HepG2 (cell line): ENCODE data around the gene TNFRSF25. TPM values are rescaled to one million over a fixed set of nuclear protein-coding genes. Genes with fewer than 3 reads are reported as not detected.

ENCODE experiments used
- ATAC-seq: fragments of 200-7000 bp; cut with Tn5 transposase; 3 replicates; pipeline ENCODE4 v1.9.1; 2020; ENCODE audit warnings: mild to moderate bottlenecking, moderate library complexity
- BruUV-seq: library from RNA; stranded (reverse); fragments of 400-500 nt; replicated peaks from 2 replicates; lab custom pipeline; 2021; lab: Mats Ljungman, UMichigan
- CTCF ChIA-PET: fragments of 300-600 bp; formaldehyde crosslinking; extraction: SDS; loops from one replicate; lab custom pipeline; 2021; ENCODE audit warnings: low total read pairs, inconsistent platforms, low intra/inter-chr PET ratio; lab: Yijun Ruan, JAX
- POLR2A ChIA-PET: fragments of 350-600 bp; sonication (Branson Sonifier 250); formaldehyde crosslinking; loops from one replicate; lab custom pipeline; 2020; ENCODE audit warnings: antibody characterized with exemption, inconsistent platforms; lab: Yijun Ruan, JAX
- DNase-seq: peaks from one replicate; pipeline ENCODE4 v3.0.0-alpha.2; 2015; ENCODE audit warnings: low spot score
- FAIRE-seq: peaks from 3 replicates; lab custom pipeline; 2011; peaks lifted over from hg19 to GRCh38; lab: Jason Lieb, UNC
- H2AFZ ChIP-seq: one replicate; pipeline ENCODE4 v1.6.1; 2011; ENCODE audit warnings: low read length, inconsistent platforms
- H3K27ac ChIP-seq: fragments of 300-600 bp; 3 replicates; pipeline ENCODE4 v1.8.0; 2011; ENCODE audit warnings: mixed run types, mild to moderate bottlenecking, mixed read lengths, low read length, inconsistent platforms; ENCODE audit not compliant: insufficient read depth; ENCODE audit errors: extremely low read length
- H3K27me3 ChIP-seq, 2 experiments: fragments of 200-600 bp in 1 of 2; 2 replicates in 1 of 2; 3 replicates in 1 of 2; pipeline versions ENCODE4 v1.6.0 to v1.8.0; 2011; ENCODE audit warnings: low read length in 2 of 2, mild to moderate bottlenecking in 2 of 2, moderate library complexity in 2 of 2, inconsistent platforms in 1 of 2; ENCODE audit not compliant: insufficient read depth in 2 of 2, control insufficient read depth in 1 of 2
- H3K36me3 ChIP-seq, 2 experiments: fragments of 200-600 bp in 1 of 2; replicated peaks in 1 of 2; 2 replicates in 1 of 2; 3 replicates in 1 of 2; pipeline versions ENCODE4 v1.5.1 to v1.8.0; 2011; ENCODE audit warnings: low read length in 2 of 2, inconsistent platforms in 1 of 2; ENCODE audit not compliant: insufficient read depth in 2 of 2, control insufficient read depth in 1 of 2
- H3K4me1 ChIP-seq: 2 replicates; pipeline ENCODE4 v1.5.1; 2012; ENCODE audit warnings: low read length, inconsistent platforms; ENCODE audit not compliant: insufficient read depth
- H3K4me2 ChIP-seq: 2 replicates; pipeline ENCODE4 v1.6.0; 2011; ENCODE audit warnings: low read depth, low read length, inconsistent platforms
- H3K4me3 ChIP-seq, 3 experiments: fragments of 200-600 bp in 1 of 3; sonication (generic), shearing (Covaris generic) in 1 of 3; replicated peaks in 1 of 3; 2 replicates each; pipeline ENCODE4 v1.5.1; 2011 to 2016; ENCODE audit warnings: low read length in 3 of 3, inconsistent platforms in 2 of 3, low read depth in 2 of 3, mild to moderate bottlenecking in 2 of 3, control low read depth in 1 of 3, mixed read lengths in 1 of 3; ENCODE audit not compliant: insufficient read depth in 1 of 3
- H3K79me2 ChIP-seq: one replicate; pipeline ENCODE4 v1.6.1; 2011; ENCODE audit warnings: low read length, inconsistent platforms; ENCODE audit not compliant: insufficient read depth
- H3K9ac ChIP-seq: 2 replicates; pipeline ENCODE4 v1.6.0; 2011; ENCODE audit warnings: mild to moderate bottlenecking, low read depth, low read length, inconsistent platforms; ENCODE audit not compliant: insufficient read depth
- H3K9me3 ChIP-seq: 2 replicates; pipeline ENCODE4 v1.5.1; 2012; ENCODE audit warnings: mild to moderate bottlenecking, low read length
- H4K20me1 ChIP-seq: 2 replicates; pipeline ENCODE4 v1.6.0; 2011; ENCODE audit warnings: inconsistent platforms, mild to moderate bottlenecking, low read length, moderate library complexity; ENCODE audit not compliant: insufficient read depth
- CBX1 ChIP-seq: IDR thresholded peaks from one replicate; pipeline ENCODE4 v1.6.1; 2016; ENCODE audit warnings: antibody characterized with exemption, low read depth
- DMTF1 ChIP-seq: sonication (generic); formaldehyde crosslinking; IDR thresholded peaks from 2 replicates; pipeline ENCODE4 v1.4.0; 2020; ENCODE audit warnings: mild to moderate bottlenecking, missing genetic modification reagents
- EEA1 ChIP-seq: sonication (generic); formaldehyde crosslinking; IDR thresholded peaks from 2 replicates; pipeline ENCODE4 v1.5.1; 2020; ENCODE audit warnings: mild to moderate bottlenecking, missing genetic modification reagents, borderline replicate concordance
- ISL2 ChIP-seq: sonication (generic); formaldehyde crosslinking; IDR thresholded peaks from 2 replicates; pipeline ENCODE4 v1.5.0; 2020; ENCODE audit warnings: missing genetic modification reagents
- NFE2L1 ChIP-seq: sonication (generic); formaldehyde crosslinking; IDR thresholded peaks from 2 replicates; pipeline ENCODE4 v1.4.0; 2020; ENCODE audit warnings: missing genetic modification reagents, mild to moderate bottlenecking, borderline replicate concordance
- NFIB ChIP-seq: sonication (generic); formaldehyde crosslinking; IDR thresholded peaks from 2 replicates; pipeline ENCODE4 v1.9.0; 2021; ENCODE audit warnings: missing genetic modification reagents, mild to moderate bottlenecking, borderline replicate concordance
- PLSCR1 ChIP-seq: sonication (generic); formaldehyde crosslinking; IDR thresholded peaks from 2 replicates; pipeline ENCODE4 v1.5.0; 2020; ENCODE audit warnings: missing genetic modification reagents, mild to moderate bottlenecking, borderline replicate concordance
- RBAK ChIP-seq: sonication (generic); formaldehyde crosslinking; IDR thresholded peaks from 2 replicates; pipeline ENCODE4 v1.5.1; 2020; ENCODE audit warnings: mild to moderate bottlenecking, missing genetic modification reagents
- TERF1 ChIP-seq: sonication (generic); formaldehyde crosslinking; IDR thresholded peaks from 2 replicates; pipeline ENCODE4 v1.8.0; 2022; ENCODE audit warnings: mild to moderate bottlenecking, missing genetic modification reagents, moderate library complexity
- ZNF263 ChIP-seq: sonication (generic); formaldehyde crosslinking; IDR thresholded peaks from 2 replicates; pipeline ENCODE4 v1.4.0; 2020; ENCODE audit warnings: missing genetic modification reagents
- ZNF280D ChIP-seq: sonication (generic); formaldehyde crosslinking; IDR thresholded peaks from 2 replicates; pipeline ENCODE4 v1.5.1; 2020; ENCODE audit warnings: mild to moderate bottlenecking, missing genetic modification reagents
- ZNF292 ChIP-seq: sonication (generic); formaldehyde crosslinking; IDR thresholded peaks from 2 replicates; pipeline ENCODE4 v1.8.1; 2022; ENCODE audit warnings: mild to moderate bottlenecking, low read depth, missing genetic modification reagents, borderline replicate concordance
- WGBS: methylation state at CpG from one replicate; pipeline ENCODE4 v1.1.6; 2017; ENCODE audit warnings: low lambda C conversion rate; 5-methylcytosine and 5-hydroxymethylcytosine counted together
- in situ Hi-C: cut with HindIII; loops from 2 replicates; pipeline ENCODE4 v1.10.0; 2017; ENCODE audit warnings: low pct_unique_long_range_greater_than_20kb; ENCODE audit not compliant: extremely low pct_ligation_motif_present
- intact Hi-C: fragments of 100-400 bp; cut with micrococcal nuclease; formaldehyde crosslinking; loops from one replicate; pipeline ENCODE4 v1.10.0; 2022; ENCODE audit not compliant: unreplicated experiment
- polyA plus RNA-seq, 8 experiments: library from polyadenylated mRNA; depleted of rRNA in 3 of 8; stranded (reverse) in 7 of 8; unstranded in 1 of 8; fragments of >200 nt; fragmentation: Illumina TruSeq in 4 of 8; extraction: Trizol in 4 of 8; gene quantifications; 2 replicates each; pipeline versions ENCODE4 v1.2.1 to v1.2.3, GENCODE V29; 2011 to 2016; ENCODE audit warnings: low read depth in 4 of 8, missing spikeins in 1 of 8, mixed read lengths in 1 of 8; ENCODE audit not compliant: insufficient read depth in 1 of 8
- total RNA-seq, 5 experiments: library from RNA; depleted of rRNA; stranded (reverse); fragments of >200 nt; fragmentation: Illumina TruSeq; extraction: Trizol; gene quantifications; 2 replicates each; pipeline ENCODE4 v1.2.3, GENCODE V29; 2016; ENCODE audit warnings: low read depth in 1 of 5
- TF ChIP-seq, protein P1 (sequence below): sonication (generic); formaldehyde crosslinking; IDR thresholded peaks from 2 replicates; pipeline ENCODE4 v1.4.0; 2020; ENCODE audit warnings: missing genetic modification reagents

Gene TNFRSF25
- total and polyA plus RNA-seq, 2 of the 13 experiments (the other 11 are each of a cell fraction or from before 2014, with no cell fraction given) = 1.4 to 1.5 TPM

DNA sequence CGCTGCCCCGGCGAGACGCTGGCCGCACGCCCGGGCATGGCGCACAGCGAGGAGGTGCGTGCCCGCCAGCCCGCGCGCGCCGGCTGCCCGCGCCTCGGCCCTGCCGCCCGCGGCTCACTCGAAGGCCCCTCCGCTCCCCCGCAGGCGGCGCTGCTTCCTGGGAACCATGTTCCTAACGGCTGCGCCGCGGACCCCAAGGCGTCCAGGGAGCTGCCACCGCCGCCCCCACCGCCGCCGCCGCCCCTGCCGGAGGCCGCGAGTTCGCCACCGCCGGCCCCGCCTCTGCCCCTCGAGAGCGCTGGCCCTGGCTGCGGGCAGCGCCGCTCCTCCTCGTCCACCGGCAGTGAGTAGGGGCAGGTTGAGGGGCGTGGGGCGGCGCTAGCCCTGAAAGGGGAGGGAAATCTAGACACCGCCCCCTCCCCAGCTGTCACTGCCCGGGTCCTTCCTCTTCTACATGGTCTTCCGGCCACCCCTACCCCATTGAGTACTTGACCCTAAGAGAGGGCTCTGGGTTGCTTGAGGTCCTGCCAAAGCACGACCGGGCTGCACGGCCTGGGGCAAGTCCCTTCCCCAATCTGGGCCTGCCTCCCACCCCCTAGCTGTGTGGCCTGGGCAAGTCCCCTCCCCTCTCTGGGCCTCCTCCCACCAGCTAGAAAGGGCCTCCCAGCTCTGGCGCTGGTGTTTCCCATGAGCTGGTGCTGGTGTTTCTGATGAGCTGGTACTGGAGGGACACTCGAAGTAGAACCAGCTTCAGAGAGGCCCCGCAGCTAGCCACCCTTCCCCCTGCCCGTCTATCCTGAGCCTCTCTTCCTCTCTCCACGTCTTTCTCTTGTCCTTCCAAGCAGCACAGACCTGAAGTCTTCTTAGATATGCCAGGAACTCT lies 17.0 kb downstream of the TNFRSF25 start:
- Histone ChIP-seq H3K27ac (peak overlapping the region; percentile 91), H3K27me3 (no peaks in the 10 kb centered on the region; a peak in 1 of 5 replicates), H2AFZ (no peak overlapping the region), H3K36me3 (peaks cover 3 to 5% of the 10 kb centered on the region in 2 experiments; a peak in 3 of 5 replicates), H3K4me3 (peak overlapping the region; percentile 63 to 78 (median 77)), H3K9ac (peak overlapping the region; percentile 85), H3K79me2 (peaks cover 27% of the 10 kb centered on the region), H3K4me1 (peaks cover 53% of the 10 kb centered on the region), H4K20me1 (0 out of 2 replicates have a peak, but pooled peaks cover 8% of the 10 kb centered on the region), H3K9me3 (no peaks in the 10 kb centered on the region), H3K4me2 (peak overlapping the region; percentile 99)
- intact Hi-C loops = loop anchor here (10.0 kb wide), 1 partner anchor 654 kb away; no protein-coding TSS in a partner anchor
- CTCF ChIA-PET = no interaction called here
- WGBS = 4% methylated on average over 8 of the region's 66 CpGs
- FAIRE-seq = peak; percentile 60
- in situ Hi-C loops = no loop called here
- peak; percentile 50 for DNase-seq
- POLR2A ChIA-PET = interaction anchor here (1.0 to 2.5 kb wide), 11 partner anchors 9 to 336 kb away, joined by 3 to 8 read pairs (median 4); partner anchors contain the start of gene KLHL21
- BruUV-seq = no TSS peak
- ATAC-seq = peak; percentile 2
- TF ChIP-seq CBX1 (no peak), ISL2 (CRISPR knock-in tag) (no peak), NFIB (CRISPR knock-in tag) (no peak), RBAK (CRISPR knock-in tag) (no peak), NFE2L1 (no peak), PLSCR1 (no peak), TERF1 (CRISPR knock-in tag) (no peak), DMTF1 (no peak), ZNF263 (CRISPR knock-in tag) (no peak), ZNF280D (CRISPR knock-in tag) (no peak), EEA1 (peak; percentile 21; the same call in 1 of the 2 replicates), ZNF292 (CRISPR knock-in tag) (no peak)
- TF ChIP-seq, protein P1, sequence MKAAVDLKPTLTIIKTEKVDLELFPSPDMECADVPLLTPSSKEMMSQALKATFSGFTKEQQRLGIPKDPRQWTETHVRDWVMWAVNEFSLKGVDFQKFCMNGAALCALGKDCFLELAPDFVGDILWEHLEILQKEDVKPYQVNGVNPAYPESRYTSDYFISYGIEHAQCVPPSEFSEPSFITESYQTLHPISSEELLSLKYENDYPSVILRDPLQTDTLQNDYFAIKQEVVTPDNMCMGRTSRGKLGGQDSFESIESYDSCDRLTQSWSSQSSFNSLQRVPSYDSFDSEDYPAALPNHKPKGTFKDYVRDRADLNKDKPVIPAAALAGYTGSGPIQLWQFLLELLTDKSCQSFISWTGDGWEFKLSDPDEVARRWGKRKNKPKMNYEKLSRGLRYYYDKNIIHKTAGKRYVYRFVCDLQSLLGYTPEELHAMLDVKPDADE (CRISPR knock-in tag) = 0 out of 2 replicates have a peak, but pooled peaks have one; percentile 30
